HCT116 (cell line): ENCODE results near the gene VAV2. TPM values are rescaled to one million over a fixed set of nuclear protein-coding genes. Genes with fewer than 3 reads are reported as not detected.

ENCODE experiments used
- ATAC-seq: fragments of 200-7000 bp; cut with Tn5 transposase; 2 replicates; pipeline ENCODE4 v1.9.1; 2020; ENCODE audit warnings: mild to moderate bottlenecking, moderate library complexity
- BruUV-seq: library from RNA; stranded (reverse); fragments of 400-500 nt; replicated peaks from 2 replicates; lab custom pipeline; 2021; lab: Mats Ljungman, UMichigan
- CTCF ChIA-PET: fragments of 300-600 bp; sonication (Branson Sonifier 250); formaldehyde crosslinking; loops from one replicate; lab custom pipeline; 2021; ENCODE audit warnings: antibody characterized with exemption; lab: Charles Lee
- POLR2A ChIA-PET: fragments of 300-600, 350-600 bp; sonication (Branson Sonifier 250); formaldehyde crosslinking; loops from one replicate; lab custom pipeline; 2021; ENCODE audit warnings: antibody characterized with exemption; lab: Charles Lee
- RAD21 ChIA-PET, 2 experiments: fragments of 300-600 bp; sonication (Branson Sonifier 250); formaldehyde crosslinking; loops; one replicate each; lab custom pipeline; 2023; ENCODE audit warnings: low total read pairs in 2 of 2; ENCODE audit not compliant: uncharacterized antibody in 2 of 2, unreplicated experiment in 2 of 2, low non-redundant PET in 1 of 2; lab: Charles Lee
- DNase-seq: peaks from one replicate; pipeline ENCODE4 v3.0.0-alpha.2; 2010; ENCODE audit warnings: low read depth, low spot score
- H2AFZ ChIP-seq: fragments of 200-600 bp; shearing (Covaris generic), sonication (generic); 2 replicates; pipeline ENCODE4 v1.6.1; 2017; ENCODE audit warnings: low read depth, mixed run types, mixed read lengths, antibody characterized with exemption, low read length; ENCODE audit not compliant: poor library complexity, severe bottlenecking
- H3K27ac ChIP-seq: 2 replicates; pipeline ENCODE4 v1.5.1; 2012; ENCODE audit warnings: low read depth, low read length
- H3K27me3 ChIP-seq: fragments of 200-600 bp; sonication (generic); 2 replicates; pipeline ENCODE4 v1.6.1; 2016; ENCODE audit warnings: mixed run types, low read length, mixed read lengths; ENCODE audit not compliant: insufficient read depth
- H3K36me3 ChIP-seq, 2 experiments: fragments of 200-500 bp in 1 of 2; fragments of 200-600 bp in 1 of 2; sonication (Bioruptor generic) in 1 of 2; sonication (generic) in 1 of 2; 2 replicates each; pipeline versions ENCODE4 v1.5.1 to v1.6.1; 2014 to 2016; ENCODE audit warnings: low read length in 2 of 2, inconsistent platforms in 1 of 2, mixed read lengths in 1 of 2, mixed run types in 1 of 2; ENCODE audit not compliant: insufficient read depth in 2 of 2, control insufficient read depth in 1 of 2
- H3K4me1 ChIP-seq, 2 experiments: fragments of 200-600 bp in 1 of 2; sonication (generic) in 1 of 2; 2 replicates each; pipeline versions ENCODE4 v1.5.1 to v1.6.1; 2012 to 2017; ENCODE audit warnings: low read length in 2 of 2, inconsistent platforms in 1 of 2, mild to moderate bottlenecking in 1 of 2, mixed read lengths in 1 of 2, mixed run types in 1 of 2, moderate library complexity in 1 of 2; ENCODE audit not compliant: insufficient read depth in 2 of 2, control insufficient read depth in 1 of 2
- H3K4me2 ChIP-seq: fragments of 200-600 bp; sonication (generic); 2 replicates; pipeline ENCODE4 v1.6.1; 2017; ENCODE audit warnings: mixed run types, low read length, mixed read lengths
- H3K4me3 ChIP-seq, 2 experiments: fragments of 200-600 bp in 1 of 2; sonication (generic) in 1 of 2; replicated peaks in 1 of 2; 2 replicates each; pipeline ENCODE4 v1.5.1; 2011 to 2016; ENCODE audit warnings: low read length in 2 of 2, control low read depth in 1 of 2, low read depth in 1 of 2, mild to moderate bottlenecking in 1 of 2, mixed read lengths in 1 of 2, mixed run types in 1 of 2
- H3K79me2 ChIP-seq: fragments of 200-600 bp; sonication (generic); 2 replicates; pipeline ENCODE4 v1.6.1; 2017; ENCODE audit warnings: mild to moderate bottlenecking, mixed run types, low read length, moderate library complexity, mixed read lengths; ENCODE audit not compliant: insufficient read depth
- H3K9ac ChIP-seq: fragments of 200-600 bp; sonication (generic); 2 replicates; pipeline ENCODE4 v1.6.1; 2016; ENCODE audit warnings: low read length, mixed read lengths
- H3K9me2 ChIP-seq: fragments of 200-600 bp; sonication (generic), shearing (Covaris generic); 2 replicates; pipeline ENCODE4 v1.6.1; 2017; ENCODE audit warnings: mixed run types, mild to moderate bottlenecking, moderate library complexity; ENCODE audit not compliant: insufficient read depth
- H3K9me3 ChIP-seq, 2 experiments: fragments of 200-500 bp in 1 of 2; fragments of 200-600 bp in 1 of 2; sonication (Bioruptor generic) in 1 of 2; sonication (generic) in 1 of 2; 2 replicates each; pipeline ENCODE4 v1.6.1; 2014 to 2017; ENCODE audit warnings: low read length in 2 of 2, mixed read lengths in 2 of 2, inconsistent platforms in 1 of 2, low read depth in 1 of 2, mild to moderate bottlenecking in 1 of 2, mixed run types in 1 of 2, moderate library complexity in 1 of 2; ENCODE audit not compliant: control insufficient read depth in 1 of 2, insufficient read depth in 1 of 2
- H4K20me1 ChIP-seq: fragments of 200-600 bp; sonication (generic), shearing (Covaris generic); 2 replicates; pipeline ENCODE4 v1.6.1; 2017; ENCODE audit warnings: mixed run types, mild to moderate bottlenecking, moderate library complexity; ENCODE audit not compliant: insufficient read depth
- CBX3 ChIP-seq: IDR thresholded peaks from 2 replicates; pipeline ENCODE4 v1.6.1; 2012; ENCODE audit warnings: low read depth
- CEBPB ChIP-seq: IDR thresholded peaks from 2 replicates; pipeline ENCODE4 v1.6.1; 2012; ENCODE audit warnings: low read depth
- ELF1 ChIP-seq: IDR thresholded peaks from 2 replicates; pipeline ENCODE4 v1.6.1; 2012; ENCODE audit warnings: low read depth, borderline replicate concordance
- EZH2phosphoT487 ChIP-seq: fragments of 200-600 bp; IDR thresholded peaks from 2 replicates; pipeline ENCODE4 v1.6.1; 2018; ENCODE audit warnings: antibody characterized with exemption, borderline replicate concordance
- FOSL1 ChIP-seq: IDR thresholded peaks from 2 replicates; pipeline ENCODE4 v1.6.1; 2012; ENCODE audit warnings: low read depth
- JUND ChIP-seq: IDR thresholded peaks from 2 replicates; pipeline ENCODE4 v1.6.1; 2012
- POLR2A ChIP-seq: IDR thresholded peaks from 2 replicates; pipeline ENCODE4 v1.7.0; 2011; ENCODE audit warnings: borderline replicate concordance; ENCODE audit not compliant: insufficient read depth, insufficient read length; ENCODE audit errors: extremely low read depth
- POLR2AphosphoS5 ChIP-seq: IDR thresholded peaks from 2 replicates; pipeline ENCODE4 v1.6.1; 2011; ENCODE audit warnings: mild to moderate bottlenecking, low read depth, low read length, moderate library complexity
- RAD21 ChIP-seq: IDR thresholded peaks from 2 replicates; pipeline ENCODE4 v1.6.1; 2012; ENCODE audit warnings: low read depth, mild to moderate bottlenecking
- SIN3A ChIP-seq: IDR thresholded peaks from 2 replicates; pipeline ENCODE4 v1.6.1; 2012; ENCODE audit warnings: low read depth
- SP1 ChIP-seq: IDR thresholded peaks from 2 replicates; pipeline ENCODE4 v1.6.1; 2012; ENCODE audit warnings: low read depth
- SRF ChIP-seq: IDR thresholded peaks from 2 replicates; pipeline ENCODE4 v1.6.1; 2012; ENCODE audit warnings: low read depth
- TCF7L2 ChIP-seq: IDR thresholded peaks from 2 replicates; pipeline ENCODE4 v1.7.0; 2011; ENCODE audit warnings: borderline replicate concordance, inconsistent platforms; ENCODE audit not compliant: insufficient read depth, insufficient read length; ENCODE audit errors: extremely low read depth
- YY1 ChIP-seq: IDR thresholded peaks from 2 replicates; pipeline ENCODE4 v1.6.1; 2011; ENCODE audit warnings: low read length, low read depth, moderate library complexity, mild to moderate bottlenecking; ENCODE audit not compliant: insufficient replicate concordance; ENCODE audit errors: extremely low read depth
- ZFX ChIP-seq: fragments of 450-650 bp; IDR thresholded peaks from 2 replicates; pipeline ENCODE4 v1.6.1; 2017
- ZNF274 ChIP-seq: fragments of 200-500 bp; sonication (Bioruptor generic); IDR thresholded peaks from 2 replicates; pipeline ENCODE4 v1.6.1; 2014; ENCODE audit warnings: mild to moderate bottlenecking, low read depth, low read length, inconsistent platforms
- intact Hi-C: fragments of 100-400 bp; cut with micrococcal nuclease; formaldehyde crosslinking; loops from 2 replicates; pipeline ENCODE4 v1.10.0; 2022
- total RNA-seq: library from RNA; stranded (reverse); gene quantifications from one replicate; pipeline ENCODE4 v1.2.1, GENCODE V29; 2021; ENCODE audit not compliant: unreplicated experiment
- TF ChIP-seq, protein P1 (sequence below), 3 experiments: fragments of 200-600 bp in 1 of 3; sonication (generic) in 1 of 3; IDR thresholded peaks in 2 of 3; conservative IDR thresholded peaks in 1 of 3; 2 replicates each; pipeline ENCODE4 v1.5.1; 2012 to 2017; ENCODE audit warnings: low read depth in 2 of 3, low read length in 2 of 3, antibody characterized with exemption in 1 of 3, borderline replicate concordance in 1 of 3, control low read depth in 1 of 3, mild to moderate bottlenecking in 1 of 3, mixed read lengths in 1 of 3, mixed run types in 1 of 3, moderate library complexity in 1 of 3; ENCODE audit not compliant: insufficient read depth in 1 of 3
- TF ChIP-seq, protein P2 (sequence below): IDR thresholded peaks from 2 replicates; pipeline ENCODE4 v1.6.1; 2012
- TF ChIP-seq, protein P3 (sequence below): IDR thresholded peaks from 2 replicates; pipeline ENCODE4 v1.6.1; 2011; ENCODE audit warnings: mild to moderate bottlenecking, low read length, moderate library complexity; ENCODE audit not compliant: insufficient replicate concordance; ENCODE audit errors: extremely low read depth
- TF ChIP-seq, protein P4 (sequence below): IDR thresholded peaks from 2 replicates; pipeline ENCODE4 v1.6.1; 2012; ENCODE audit warnings: low read depth

The VAV2 gene
- total RNA-seq, 1 experiment from 2014 or later, result 33.2 TPM

DNA sequence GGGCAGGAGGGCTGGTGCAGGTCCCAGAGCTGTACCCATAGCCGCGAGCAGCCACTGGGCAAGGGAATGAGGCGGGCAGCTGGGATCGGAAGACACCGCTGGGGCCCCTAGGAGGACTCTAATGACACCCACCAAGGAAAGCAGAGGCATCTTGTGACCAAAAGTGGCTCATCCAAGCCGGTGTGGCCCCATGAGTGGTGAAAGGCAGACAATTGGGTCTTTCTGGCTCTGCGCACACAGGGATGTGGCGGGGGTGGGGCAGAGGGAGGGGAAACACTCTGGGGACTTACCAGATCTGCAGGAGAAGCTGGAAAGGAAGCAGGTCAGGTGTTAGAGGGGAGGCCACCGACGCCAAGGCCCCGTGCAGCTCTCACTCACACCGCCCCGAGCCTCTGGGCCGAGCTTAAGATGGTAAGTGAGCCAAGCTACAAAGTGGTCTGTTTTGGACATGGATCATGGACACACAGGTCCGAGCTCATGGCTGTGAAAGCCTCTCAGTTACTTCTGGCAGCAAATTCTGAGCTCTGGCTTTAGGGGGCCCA is 211.6 kb downstream of the VAV2 start:
- no TSS peak for BruUV-seq
- no peaks in the 10 kb centered on the region for H3K4me1 ChIP-seq
- TF ChIP-seq ZNF274 (no peak), POLR2A (no peak), SIN3A (no peak), POLR2AphosphoS5 (no peak), FOSL1 (no peak), ZFX (no peak), SP1 (no peak), ELF1 (no peak), SRF (no peak), RAD21 (no peak), TCF7L2 (no peak), YY1 (no peak), CEBPB (no peak), JUND (no peak), EZH2phosphoT487 (no peak), CBX3 (no peak)
- TF ChIP-seq, protein P1, sequence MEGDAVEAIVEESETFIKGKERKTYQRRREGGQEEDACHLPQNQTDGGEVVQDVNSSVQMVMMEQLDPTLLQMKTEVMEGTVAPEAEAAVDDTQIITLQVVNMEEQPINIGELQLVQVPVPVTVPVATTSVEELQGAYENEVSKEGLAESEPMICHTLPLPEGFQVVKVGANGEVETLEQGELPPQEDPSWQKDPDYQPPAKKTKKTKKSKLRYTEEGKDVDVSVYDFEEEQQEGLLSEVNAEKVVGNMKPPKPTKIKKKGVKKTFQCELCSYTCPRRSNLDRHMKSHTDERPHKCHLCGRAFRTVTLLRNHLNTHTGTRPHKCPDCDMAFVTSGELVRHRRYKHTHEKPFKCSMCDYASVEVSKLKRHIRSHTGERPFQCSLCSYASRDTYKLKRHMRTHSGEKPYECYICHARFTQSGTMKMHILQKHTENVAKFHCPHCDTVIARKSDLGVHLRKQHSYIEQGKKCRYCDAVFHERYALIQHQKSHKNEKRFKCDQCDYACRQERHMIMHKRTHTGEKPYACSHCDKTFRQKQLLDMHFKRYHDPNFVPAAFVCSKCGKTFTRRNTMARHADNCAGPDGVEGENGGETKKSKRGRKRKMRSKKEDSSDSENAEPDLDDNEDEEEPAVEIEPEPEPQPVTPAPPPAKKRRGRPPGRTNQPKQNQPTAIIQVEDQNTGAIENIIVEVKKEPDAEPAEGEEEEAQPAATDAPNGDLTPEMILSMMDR (IDR thresholded peaks at IDR 0.05 in 2 of 3, conservative IDR thresholded peaks at IDR 0.05 in 1 of 3; ENCODE audit: borderline replicate concordance in 1 of 3, insufficient read depth in 1 of 3, low read depth in 2 of 3, low read length in 2 of 3), result no peak
- TF ChIP-seq, protein P2, sequence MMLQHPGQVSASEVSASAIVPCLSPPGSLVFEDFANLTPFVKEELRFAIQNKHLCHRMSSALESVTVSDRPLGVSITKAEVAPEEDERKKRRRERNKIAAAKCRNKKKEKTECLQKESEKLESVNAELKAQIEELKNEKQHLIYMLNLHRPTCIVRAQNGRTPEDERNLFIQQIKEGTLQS, result no peak
- TF ChIP-seq, protein P3, sequence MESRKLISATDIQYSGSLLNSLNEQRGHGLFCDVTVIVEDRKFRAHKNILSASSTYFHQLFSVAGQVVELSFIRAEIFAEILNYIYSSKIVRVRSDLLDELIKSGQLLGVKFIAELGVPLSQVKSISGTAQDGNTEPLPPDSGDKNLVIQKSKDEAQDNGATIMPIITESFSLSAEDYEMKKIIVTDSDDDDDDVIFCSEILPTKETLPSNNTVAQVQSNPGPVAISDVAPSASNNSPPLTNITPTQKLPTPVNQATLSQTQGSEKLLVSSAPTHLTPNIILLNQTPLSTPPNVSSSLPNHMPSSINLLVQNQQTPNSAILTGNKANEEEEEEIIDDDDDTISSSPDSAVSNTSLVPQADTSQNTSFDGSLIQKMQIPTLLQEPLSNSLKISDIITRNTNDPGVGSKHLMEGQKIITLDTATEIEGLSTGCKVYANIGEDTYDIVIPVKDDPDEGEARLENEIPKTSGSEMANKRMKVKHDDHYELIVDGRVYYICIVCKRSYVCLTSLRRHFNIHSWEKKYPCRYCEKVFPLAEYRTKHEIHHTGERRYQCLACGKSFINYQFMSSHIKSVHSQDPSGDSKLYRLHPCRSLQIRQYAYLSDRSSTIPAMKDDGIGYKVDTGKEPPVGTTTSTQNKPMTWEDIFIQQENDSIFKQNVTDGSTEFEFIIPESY, result no peak
- TF ChIP-seq, protein P4, sequence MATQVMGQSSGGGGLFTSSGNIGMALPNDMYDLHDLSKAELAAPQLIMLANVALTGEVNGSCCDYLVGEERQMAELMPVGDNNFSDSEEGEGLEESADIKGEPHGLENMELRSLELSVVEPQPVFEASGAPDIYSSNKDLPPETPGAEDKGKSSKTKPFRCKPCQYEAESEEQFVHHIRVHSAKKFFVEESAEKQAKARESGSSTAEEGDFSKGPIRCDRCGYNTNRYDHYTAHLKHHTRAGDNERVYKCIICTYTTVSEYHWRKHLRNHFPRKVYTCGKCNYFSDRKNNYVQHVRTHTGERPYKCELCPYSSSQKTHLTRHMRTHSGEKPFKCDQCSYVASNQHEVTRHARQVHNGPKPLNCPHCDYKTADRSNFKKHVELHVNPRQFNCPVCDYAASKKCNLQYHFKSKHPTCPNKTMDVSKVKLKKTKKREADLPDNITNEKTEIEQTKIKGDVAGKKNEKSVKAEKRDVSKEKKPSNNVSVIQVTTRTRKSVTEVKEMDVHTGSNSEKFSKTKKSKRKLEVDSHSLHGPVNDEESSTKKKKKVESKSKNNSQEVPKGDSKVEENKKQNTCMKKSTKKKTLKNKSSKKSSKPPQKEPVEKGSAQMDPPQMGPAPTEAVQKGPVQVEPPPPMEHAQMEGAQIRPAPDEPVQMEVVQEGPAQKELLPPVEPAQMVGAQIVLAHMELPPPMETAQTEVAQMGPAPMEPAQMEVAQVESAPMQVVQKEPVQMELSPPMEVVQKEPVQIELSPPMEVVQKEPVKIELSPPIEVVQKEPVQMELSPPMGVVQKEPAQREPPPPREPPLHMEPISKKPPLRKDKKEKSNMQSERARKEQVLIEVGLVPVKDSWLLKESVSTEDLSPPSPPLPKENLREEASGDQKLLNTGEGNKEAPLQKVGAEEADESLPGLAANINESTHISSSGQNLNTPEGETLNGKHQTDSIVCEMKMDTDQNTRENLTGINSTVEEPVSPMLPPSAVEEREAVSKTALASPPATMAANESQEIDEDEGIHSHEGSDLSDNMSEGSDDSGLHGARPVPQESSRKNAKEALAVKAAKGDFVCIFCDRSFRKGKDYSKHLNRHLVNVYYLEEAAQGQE, result no peak
- H3K9ac ChIP-seq, result no peak overlapping the region
- ChIA-PET CTCF (interaction anchor here (2.3 to 3.2 kb wide), 2 partner anchors 38 to 214 kb away, joined by 11 to 76 read pairs; no protein-coding TSS in a partner anchor), RAD21 (no interaction called here), POLR2A (no interaction called here)
- ATAC-seq, result no peak
- H3K27ac ChIP-seq, result no peak overlapping the region
- H3K79me2 ChIP-seq, result no peaks in the 10 kb centered on the region
- no peaks in the 10 kb centered on the region for H3K27me3 ChIP-seq
- H3K4me3 ChIP-seq, result no peak overlapping the region
- H3K36me3 ChIP-seq, result peaks cover 0 to 4% of the 10 kb centered on the region in 2 experiments; a peak in 2 of 4 replicates
- no peaks in the 10 kb centered on the region for H4K20me1 ChIP-seq
- H2AFZ ChIP-seq, result no peak overlapping the region
- no peak for DNase-seq
- H3K9me2 ChIP-seq, result no peaks in the 10 kb centered on the region
- intact Hi-C loops, result no loop called here
- no peaks in the 10 kb centered on the region for H3K9me3 ChIP-seq
- no peak overlapping the region for H3K4me2 ChIP-seq
